ENCODE measurements around the gene HSPG2. TPM values are rescaled to one million over a fixed set of nuclear protein-coding genes. Genes with fewer than 3 reads are reported as not detected.

The HSPG2 gene
- total RNA-seq, 2 donors from 2014 or later = 684 to 846 TPM

DNA sequence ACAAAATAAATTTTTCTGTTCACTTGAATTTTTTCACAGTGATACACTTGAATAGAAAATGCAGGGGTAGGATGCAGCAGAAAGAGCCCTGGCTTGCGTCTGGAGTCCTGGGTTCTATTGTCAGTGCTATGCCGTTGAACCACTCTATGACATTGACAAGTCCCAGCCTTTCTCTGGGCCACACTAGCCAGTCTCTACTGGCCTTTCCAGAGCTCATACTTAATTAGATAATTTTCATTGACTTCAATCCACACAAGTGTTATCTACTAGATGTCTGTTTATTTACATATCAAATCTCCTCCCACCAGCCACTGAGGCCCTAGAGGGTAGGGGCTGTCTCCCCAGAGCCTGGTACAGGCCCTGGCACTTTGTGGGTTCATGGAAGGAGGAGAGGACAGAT is 24.2 kb upstream of the HSPG2 start:
- Histone ChIP-seq H3K27ac (no peak overlapping the region), H3K4me3 (no peak overlapping the region), H3K9me3 (no peaks in the 10 kb centered on the region), H3K4me1 (ENCODE audit: control insufficient read depth in 1 of 2, low read depth in 2 of 2) (peaks cover 5 to 13% of the 10 kb centered on the region in 2 donors), H3K27me3 (replicated peaks; ENCODE audit: insufficient read depth) (no peaks in the 10 kb centered on the region), H3K36me3 (no peaks in the 10 kb centered on the region)
- TF ChIP-seq, protein P1, sequence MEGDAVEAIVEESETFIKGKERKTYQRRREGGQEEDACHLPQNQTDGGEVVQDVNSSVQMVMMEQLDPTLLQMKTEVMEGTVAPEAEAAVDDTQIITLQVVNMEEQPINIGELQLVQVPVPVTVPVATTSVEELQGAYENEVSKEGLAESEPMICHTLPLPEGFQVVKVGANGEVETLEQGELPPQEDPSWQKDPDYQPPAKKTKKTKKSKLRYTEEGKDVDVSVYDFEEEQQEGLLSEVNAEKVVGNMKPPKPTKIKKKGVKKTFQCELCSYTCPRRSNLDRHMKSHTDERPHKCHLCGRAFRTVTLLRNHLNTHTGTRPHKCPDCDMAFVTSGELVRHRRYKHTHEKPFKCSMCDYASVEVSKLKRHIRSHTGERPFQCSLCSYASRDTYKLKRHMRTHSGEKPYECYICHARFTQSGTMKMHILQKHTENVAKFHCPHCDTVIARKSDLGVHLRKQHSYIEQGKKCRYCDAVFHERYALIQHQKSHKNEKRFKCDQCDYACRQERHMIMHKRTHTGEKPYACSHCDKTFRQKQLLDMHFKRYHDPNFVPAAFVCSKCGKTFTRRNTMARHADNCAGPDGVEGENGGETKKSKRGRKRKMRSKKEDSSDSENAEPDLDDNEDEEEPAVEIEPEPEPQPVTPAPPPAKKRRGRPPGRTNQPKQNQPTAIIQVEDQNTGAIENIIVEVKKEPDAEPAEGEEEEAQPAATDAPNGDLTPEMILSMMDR (IDR thresholded peaks at IDR 0.05) = no peak
- ATAC-seq (ENCODE audit: insufficient number of reproducible peaks, low FRiP score, low read depth) (no peak), DNase-seq (ENCODE audit: low spot score) (no peak)

- Histone ChIP-seq H3K36me3 (no peaks in the 10 kb centered on the region), H3K9me3 (no peaks in the 10 kb centered on the region), H3K4me1 (ENCODE audit: control insufficient read depth in 1 of 2, low read depth in 2 of 2) (peaks cover 5 to 23% of the 10 kb centered on the region in 2 donors), H3K27me3 (replicated peaks; ENCODE audit: insufficient read depth) (no peaks in the 10 kb centered on the region), H3K4me3 (no peak overlapping the region), H3K27ac (peak overlapping the region; percentile 72 to 75)
- ATAC-seq (ENCODE audit: insufficient number of reproducible peaks, low FRiP score, low read depth) (peak; percentile 76), DNase-seq (ENCODE audit: low spot score) (peak; percentile 47)
- TF ChIP-seq, protein P1 (IDR thresholded peaks at IDR 0.05) = no peak
Measured at GRCh38 chr1:21956720-21957552, 19.8 kb upstream of the HSPG2 start.

DNA sequence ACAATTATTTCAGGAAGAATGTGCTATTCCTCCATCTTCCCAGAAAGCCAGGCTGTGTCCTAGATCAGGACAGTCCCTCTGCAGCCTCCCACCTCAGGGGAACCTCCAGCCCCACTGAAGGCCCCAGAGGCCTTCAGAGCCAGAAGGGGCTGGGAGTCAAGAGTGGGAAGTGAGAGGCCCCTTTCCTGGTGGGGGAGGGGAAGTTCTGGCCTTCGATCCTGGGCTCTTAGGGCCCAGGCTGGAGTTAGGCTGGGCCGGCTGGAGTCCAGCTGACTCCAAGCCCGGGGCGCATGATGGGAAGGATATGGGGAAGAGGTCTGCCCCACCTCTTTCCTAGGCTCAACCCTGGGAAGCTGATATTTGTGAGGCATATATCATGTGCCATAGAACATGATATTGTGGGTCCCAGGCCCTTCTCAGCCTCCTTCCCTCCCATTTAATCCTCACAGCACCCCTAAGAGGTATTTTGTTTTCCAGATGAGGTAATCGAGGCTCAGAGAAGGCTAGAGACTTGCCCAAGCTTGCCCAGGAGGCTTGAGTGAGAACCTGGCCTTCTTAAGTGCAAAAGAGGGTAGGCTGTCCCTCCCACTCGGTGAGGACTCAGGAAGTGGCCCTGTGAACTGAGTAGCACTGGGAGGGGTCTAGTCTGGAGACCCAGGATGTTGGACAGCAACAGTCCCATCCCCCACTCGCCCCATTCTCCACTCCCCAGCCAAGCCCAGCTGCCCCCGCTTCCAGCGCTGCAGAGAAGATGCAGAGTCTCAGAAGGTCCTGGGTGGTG is 18.6 kb upstream of the HSPG2 start:
- Histone ChIP-seq H3K4me3 (no peak overlapping the region), H3K36me3 (no peaks in the 10 kb centered on the region), H3K27me3 (replicated peaks; ENCODE audit: insufficient read depth) (no peaks in the 10 kb centered on the region), H3K9me3 (no peaks in the 10 kb centered on the region), H3K27ac (peak overlapping the region; percentile 72 to 75), H3K4me1 (ENCODE audit: control insufficient read depth in 1 of 2, low read depth in 2 of 2) (peaks cover 5 to 23% of the 10 kb centered on the region in 2 donors)
- TF ChIP-seq, protein P1 (IDR thresholded peaks at IDR 0.05) = no peak
- no peak for DNase-seq (ENCODE audit: low spot score)
- peak; percentile 17 for ATAC-seq (ENCODE audit: insufficient number of reproducible peaks, low FRiP score, low read depth)

DNA sequence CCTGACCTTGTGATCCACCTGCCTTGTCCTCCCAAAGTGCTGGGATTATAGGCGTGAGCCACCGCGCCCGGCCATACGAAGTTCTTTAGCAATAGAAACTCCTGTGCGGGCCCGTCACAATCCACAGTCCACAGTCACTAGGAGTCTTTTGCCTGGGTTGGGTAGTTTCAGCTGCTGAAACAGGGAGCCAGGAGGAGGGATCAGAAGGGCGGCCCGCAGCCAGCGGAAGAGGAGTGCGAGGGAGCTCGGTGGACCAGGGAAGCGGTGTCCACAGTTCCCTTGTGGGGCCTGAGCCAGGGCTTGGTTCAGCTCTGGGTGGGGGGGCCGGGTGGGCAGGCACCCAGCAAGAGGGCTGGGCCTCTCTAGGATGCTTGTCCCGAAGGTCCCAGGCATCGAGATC is 17.9 kb upstream of the HSPG2 start:
- H3K4me3 ChIP-seq = no peak overlapping the region
- no peaks in the 10 kb centered on the region for H3K36me3 ChIP-seq
- TF ChIP-seq, protein P1 (IDR thresholded peaks at IDR 0.05) = no peak
- no peaks in the 10 kb centered on the region for H3K9me3 ChIP-seq
- peaks cover 5 to 23% of the 10 kb centered on the region in 2 donors for H3K4me1 ChIP-seq (ENCODE audit: control insufficient read depth in 1 of 2, low read depth in 2 of 2)
- DNase-seq (ENCODE audit: low spot score) = no peak
- H3K27ac ChIP-seq = peak overlapping the region in 1 of 2 donors; percentile 75
- no peaks in the 10 kb centered on the region for H3K27me3 ChIP-seq (replicated peaks; ENCODE audit: insufficient read depth)
- no peak for ATAC-seq (ENCODE audit: insufficient number of reproducible peaks, low FRiP score, low read depth)

All from thoracic aorta (tissue), 2 donors.